Liver (tissue), 9 donors: ENCODE data around the gene ARNT2. TPM values are rescaled to one million over a fixed set of nuclear protein-coding genes. Genes with fewer than 3 reads are reported as not detected.

Source experiments
- DNase-seq: peaks from one replicate; pipeline ENCODE4 v3.0.0-alpha.2; 2017; ENCODE audit warnings: low spot score
- H3K27ac ChIP-seq, 2 donors: one replicate each; pipeline ENCODE4 v1.7.0; 2013; ENCODE audit warnings: inconsistent platforms in 2 of 2, low read length in 2 of 2, control low read depth in 1 of 2, low read depth in 1 of 2, mild to moderate bottlenecking in 1 of 2
- H3K27me3 ChIP-seq, 4 donors: one replicate each; pipeline versions ENCODE4 v1.6.1 to v1.7.0; 2013; ENCODE audit warnings: low read length in 3 of 4, inconsistent platforms in 1 of 4, mild to moderate bottlenecking in 1 of 4, moderate library complexity in 1 of 4; ENCODE audit not compliant: control insufficient read depth in 4 of 4, insufficient read depth in 4 of 4
- H3K36me3 ChIP-seq, 4 donors: one replicate each; pipeline versions ENCODE4 v1.6.1 to v1.7.0; 2013; ENCODE audit warnings: low read length in 3 of 4, mild to moderate bottlenecking in 3 of 4, low read depth in 1 of 4, moderate library complexity in 1 of 4; ENCODE audit not compliant: control insufficient read depth in 4 of 4, insufficient read depth in 3 of 4
- H3K4me1 ChIP-seq, 4 donors: one replicate each; pipeline versions ENCODE4 v1.6.1 to v1.7.0; 2013; ENCODE audit warnings: low read length in 3 of 4, mild to moderate bottlenecking in 3 of 4, moderate library complexity in 1 of 4; ENCODE audit not compliant: control insufficient read depth in 4 of 4, insufficient read depth in 4 of 4
- H3K4me3 ChIP-seq, 3 donors: one replicate each; pipeline versions ENCODE4 v1.6.1 to v1.7.0; 2013; ENCODE audit warnings: low read length in 3 of 3, control low read depth in 1 of 3, low read depth in 1 of 3, mild to moderate bottlenecking in 1 of 3
- H3K9ac ChIP-seq, 2 donors: one replicate each; pipeline ENCODE4 v1.7.0; 2013; ENCODE audit warnings: low read length in 2 of 2, mild to moderate bottlenecking in 2 of 2, moderate library complexity in 2 of 2, control low read depth in 1 of 2, low read depth in 1 of 2
- H3K9me3 ChIP-seq, 4 donors: one replicate each; pipeline versions ENCODE4 v1.6.1 to v1.7.0; 2013; ENCODE audit warnings: low read length in 3 of 4; ENCODE audit not compliant: control insufficient read depth in 4 of 4
- ATF3 ChIP-seq: IDR thresholded peaks from 2 replicates; pipeline ENCODE4 v1.6.1; 2016; ENCODE audit warnings: antibody characterized with exemption
- EGR1 ChIP-seq, 2 donors: IDR thresholded peaks; 2 replicates each; pipeline ENCODE4 v1.6.1; 2016 to 2018; ENCODE audit warnings: antibody characterized with exemption in 2 of 2, low read depth in 2 of 2
- FOXA1 ChIP-seq: IDR thresholded peaks from 2 replicates; pipeline ENCODE4 v1.6.1; 2016; ENCODE audit warnings: antibody characterized with exemption
- FOXA2 ChIP-seq: IDR thresholded peaks from 2 replicates; pipeline ENCODE4 v1.6.1; 2016; ENCODE audit warnings: antibody characterized with exemption
- GABPA ChIP-seq, 2 donors: IDR thresholded peaks in 1 of 2; conservative IDR thresholded peaks in 1 of 2; 2 replicates each; pipeline ENCODE4 v1.6.1; 2016; ENCODE audit warnings: antibody characterized with exemption in 2 of 2, mild to moderate bottlenecking in 1 of 2, moderate library complexity in 1 of 2
- HNF4A ChIP-seq, 2 donors: conservative IDR thresholded peaks; 2 replicates each; pipeline ENCODE4 v1.6.1; 2016; ENCODE audit warnings: antibody characterized with exemption in 2 of 2, mild to moderate bottlenecking in 2 of 2
- HNF4G ChIP-seq: IDR thresholded peaks from 2 replicates; pipeline ENCODE4 v1.6.1; 2016; ENCODE audit warnings: antibody characterized with exemption
- JUND ChIP-seq, 2 donors: IDR thresholded peaks; 2 replicates each; pipeline ENCODE4 v1.6.1; 2016; ENCODE audit warnings: antibody characterized with exemption in 2 of 2
- NR2F2 ChIP-seq: IDR thresholded peaks from 2 replicates; pipeline ENCODE4 v1.6.1; 2016; ENCODE audit warnings: antibody characterized with exemption
- RAD21 ChIP-seq, 2 donors: IDR thresholded peaks; 2 replicates each; pipeline ENCODE4 v1.6.1; 2016; ENCODE audit warnings: antibody characterized with exemption in 2 of 2, mild to moderate bottlenecking in 2 of 2
- REST ChIP-seq: IDR thresholded peaks from 2 replicates; pipeline ENCODE4 v1.6.1; 2016; ENCODE audit warnings: antibody characterized with exemption, mild to moderate bottlenecking
- RXRA ChIP-seq, 2 donors: IDR thresholded peaks; 2 replicates each; pipeline ENCODE4 v1.6.1; 2017 to 2018; ENCODE audit warnings: antibody characterized with exemption in 2 of 2, mild to moderate bottlenecking in 1 of 2
- SP1 ChIP-seq: IDR thresholded peaks from 2 replicates; pipeline ENCODE4 v1.6.1; 2018; ENCODE audit warnings: antibody characterized with exemption, mild to moderate bottlenecking
- TAF1 ChIP-seq: conservative IDR thresholded peaks from 2 replicates; pipeline ENCODE4 v1.6.1; 2016; ENCODE audit warnings: antibody characterized with exemption, mild to moderate bottlenecking
- YY1 ChIP-seq: IDR thresholded peaks from 2 replicates; pipeline ENCODE4 v1.6.1; 2016; ENCODE audit warnings: antibody characterized with exemption, mild to moderate bottlenecking
- ZBTB33 ChIP-seq: IDR thresholded peaks from 2 replicates; pipeline ENCODE4 v1.6.1; 2016; ENCODE audit warnings: antibody characterized with exemption
- WGBS: extraction: QIAGEN DNeasy Blood & Tissue Kit; methylation state at CpG from one replicate; pipeline ENCODE4 v1.1.7; 2013; 5-methylcytosine and 5-hydroxymethylcytosine counted together
- polyA plus RNA-seq, 2 donors: library from polyadenylated mRNA; stranded (reverse) in 1 of 2; unstranded in 1 of 2; fragments of 200-250 nt in 1 of 2; fragments of >200 nt in 1 of 2; fragmentation: Nextera tagmentation in 1 of 2; extraction: Ambion mirVana in 1 of 2; gene quantifications; one replicate each; pipeline versions ENCODE4 v1.2.1 to v1.2.3, GENCODE V29; 2013 to 2015
- total RNA-seq, 2 donors: library from RNA; depleted of rRNA; stranded (reverse); fragments of >200 nt; gene quantifications; one replicate each; pipeline ENCODE4 v1.2.3, GENCODE V29; 2014
- TF ChIP-seq, protein P1 (sequence below): fragments of 150-350 bp; IDR thresholded peaks from 2 replicates; pipeline ENCODE4 v1.5.1; 2017; ENCODE audit warnings: improper control_type of control experiment, low read depth, low read length; ENCODE audit not compliant: missing input control
- TF ChIP-seq, protein P2 (sequence below): IDR thresholded peaks from 2 replicates; pipeline ENCODE4 v1.6.1; 2016; ENCODE audit warnings: antibody characterized with exemption
- donor health status: healthy.
- donor health status: healthy.
- donor health status: healthy.
- donor health status: healthy.
- donor health status: healthy.

ARNT2 gene
- total and polyA plus RNA-seq, 4 donors: 0.17 to 0.92 (median 0.54) TPM

DNA sequence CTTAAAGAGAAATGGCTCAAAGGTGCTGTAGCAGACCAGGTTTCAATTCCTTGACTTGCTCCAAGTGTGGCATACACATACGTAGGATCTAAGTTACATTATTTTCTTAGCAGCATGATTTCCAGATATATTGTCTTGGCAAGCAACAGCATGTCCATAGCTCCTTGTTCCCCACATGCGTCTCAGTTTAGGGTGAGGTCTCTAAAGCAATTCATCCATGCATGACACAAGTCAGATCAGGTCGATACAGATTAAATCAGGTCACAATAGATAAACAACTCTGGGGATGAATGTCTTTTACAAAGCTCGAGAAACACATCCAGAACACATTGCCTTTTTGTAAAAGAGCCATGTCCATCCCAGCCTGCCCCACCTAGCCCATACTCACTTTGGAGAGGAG lies 182.0 kb downstream of the ARNT2 start:
- WGBS: 57% methylated on average over 4 of the region's 4 CpGs

More for the DNA sequence above, 182.0 kb downstream of the ARNT2 start:
- Histone ChIP-seq H3K4me1 (peaks cover 9 to 31% (median 25%) of the 10 kb centered on the region in 4 donors), H3K27me3 (no peaks in the 10 kb centered on the region), H3K4me3 (no peak overlapping the region), H3K9ac (no peak overlapping the region), H3K9me3 (no peaks in the 10 kb centered on the region), H3K27ac (no peak overlapping the region), H3K36me3 (no peaks in the 10 kb centered on the region)
- no peak for DNase-seq
- TF ChIP-seq GABPA (IDR thresholded peaks at IDR 0.05 in 1 of 2, conservative IDR thresholded peaks at IDR 0.05 in 1 of 2): no peak
- no peak for TF ChIP-seq HNF4A (conservative IDR thresholded peaks at IDR 0.05)
- TF ChIP-seq, protein P1, sequence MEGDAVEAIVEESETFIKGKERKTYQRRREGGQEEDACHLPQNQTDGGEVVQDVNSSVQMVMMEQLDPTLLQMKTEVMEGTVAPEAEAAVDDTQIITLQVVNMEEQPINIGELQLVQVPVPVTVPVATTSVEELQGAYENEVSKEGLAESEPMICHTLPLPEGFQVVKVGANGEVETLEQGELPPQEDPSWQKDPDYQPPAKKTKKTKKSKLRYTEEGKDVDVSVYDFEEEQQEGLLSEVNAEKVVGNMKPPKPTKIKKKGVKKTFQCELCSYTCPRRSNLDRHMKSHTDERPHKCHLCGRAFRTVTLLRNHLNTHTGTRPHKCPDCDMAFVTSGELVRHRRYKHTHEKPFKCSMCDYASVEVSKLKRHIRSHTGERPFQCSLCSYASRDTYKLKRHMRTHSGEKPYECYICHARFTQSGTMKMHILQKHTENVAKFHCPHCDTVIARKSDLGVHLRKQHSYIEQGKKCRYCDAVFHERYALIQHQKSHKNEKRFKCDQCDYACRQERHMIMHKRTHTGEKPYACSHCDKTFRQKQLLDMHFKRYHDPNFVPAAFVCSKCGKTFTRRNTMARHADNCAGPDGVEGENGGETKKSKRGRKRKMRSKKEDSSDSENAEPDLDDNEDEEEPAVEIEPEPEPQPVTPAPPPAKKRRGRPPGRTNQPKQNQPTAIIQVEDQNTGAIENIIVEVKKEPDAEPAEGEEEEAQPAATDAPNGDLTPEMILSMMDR: no peak
- TF ChIP-seq RAD21 (IDR thresholded peaks at IDR 0.05): no peak
- TF ChIP-seq FOXA2: no peak
- no peak for TF ChIP-seq ZBTB33
- TF ChIP-seq, protein P2, sequence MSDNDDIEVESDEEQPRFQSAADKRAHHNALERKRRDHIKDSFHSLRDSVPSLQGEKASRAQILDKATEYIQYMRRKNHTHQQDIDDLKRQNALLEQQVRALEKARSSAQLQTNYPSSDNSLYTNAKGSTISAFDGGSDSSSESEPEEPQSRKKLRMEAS: no peak
- TF ChIP-seq TAF1: no peak
- TF ChIP-seq SP1: no peak
- no peak for TF ChIP-seq ATF3
- no peak for TF ChIP-seq REST
- TF ChIP-seq NR2F2: no peak
- no peak for TF ChIP-seq RXRA (IDR thresholded peaks at IDR 0.05)
- TF ChIP-seq EGR1 (IDR thresholded peaks at IDR 0.05; ENCODE audit: low read depth in 2 of 2): no peak
- TF ChIP-seq YY1: no peak
- TF ChIP-seq JUND (IDR thresholded peaks at IDR 0.05): no peak
- no peak for TF ChIP-seq FOXA1
- no peak for TF ChIP-seq HNF4G
